ENCODE measurements around the gene GFI1B. TPM values are rescaled to one million over a fixed set of nuclear protein-coding genes. Genes with fewer than 3 reads are reported as not detected.

GFI1B gene
- not detected for total RNA-seq

GRCh38 chr9:132978451-132979131, at the start of gene GFI1B:
Gene GFI1B (plus strand): TSS chr9:132978694. CDS start chr9:132986679, 7,985 bp downstream.
- no peak for TF ChIP-seq CTCF (IDR thresholded peaks at IDR 0.05; ENCODE audit: low read depth)

GRCh38 chr9:132931178-132931735, 47.2 kb upstream of the GFI1B start:
- no peak for TF ChIP-seq CTCF (IDR thresholded peaks at IDR 0.05; ENCODE audit: low read depth)

- TF ChIP-seq CTCF (IDR thresholded peaks at IDR 0.05; ENCODE audit: low read depth), result no peak
These were observed 43.5 kb upstream of the GFI1B start for GRCh38 chr9:132935026-132935425.

GRCh38 chr9:132937463-132937901, 41.0 kb upstream of the GFI1B start:
- TF ChIP-seq CTCF (IDR thresholded peaks at IDR 0.05; ENCODE audit: low read depth), result no peak

- no peak for TF ChIP-seq CTCF (IDR thresholded peaks at IDR 0.05; ENCODE audit: low read depth)
These were observed 39.3 kb upstream of the GFI1B start for GRCh38 chr9:132939169-132939568.

- no peak for TF ChIP-seq CTCF (IDR thresholded peaks at IDR 0.05; ENCODE audit: low read depth)
These were observed 35.8 kb upstream of the GFI1B start for GRCh38 chr9:132942541-132943182.

- no peak for TF ChIP-seq CTCF (IDR thresholded peaks at IDR 0.05; ENCODE audit: low read depth)
These were observed 34.7 kb upstream of the GFI1B start for GRCh38 chr9:132943651-132944293.

All from subcutaneous adipose tissue (tissue), 4 donors.